ENCODE data around the gene SS18. TPM values are rescaled to one million over a fixed set of nuclear protein-coding genes. Genes with fewer than 3 reads are reported as not detected.

The SS18 gene
- total RNA-seq, 1 donor from 2014 or later: 128 TPM

DNA sequence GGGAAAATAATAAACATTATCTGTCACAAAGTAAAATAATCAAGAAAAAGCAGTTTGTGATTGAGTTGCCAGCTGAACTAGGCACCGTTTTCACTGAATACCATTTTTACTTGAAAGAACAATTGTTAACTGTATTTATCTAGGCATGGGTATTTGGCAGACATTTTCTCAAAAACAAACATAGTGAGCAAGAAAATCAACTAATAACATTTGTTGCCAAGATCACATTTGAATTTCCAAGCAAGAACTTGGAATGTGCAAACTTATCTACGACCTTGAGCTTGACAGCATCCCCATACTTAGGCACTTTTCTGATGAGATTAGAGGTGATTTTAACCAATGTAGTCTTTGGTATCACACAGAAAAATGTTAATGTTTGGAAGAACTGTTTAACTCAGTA, 16.7 kb downstream of the SS18 start:
- DNase-seq (ENCODE audit: low spot score): no peak

DNA sequence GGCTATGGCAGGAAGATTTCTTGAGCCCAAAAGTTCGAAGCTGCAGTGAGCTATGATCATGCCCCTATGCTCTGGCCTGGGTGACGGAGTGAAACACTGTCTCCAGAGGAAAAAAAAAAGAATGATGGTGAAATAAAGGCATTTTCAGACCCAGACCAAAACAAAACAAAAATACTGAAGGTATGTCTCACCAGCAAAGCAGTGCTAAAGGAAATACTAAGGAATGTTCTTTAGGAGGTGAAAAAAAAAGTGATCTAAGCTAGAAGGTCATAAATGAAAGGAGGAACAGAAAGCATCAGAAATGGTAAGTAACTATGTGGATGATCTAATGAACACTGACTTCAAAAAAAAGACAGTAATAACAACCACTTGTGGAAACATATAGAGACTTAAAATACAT, 18.7 kb downstream of the SS18 start:
- no peak for DNase-seq (ENCODE audit: low spot score)

DNA sequence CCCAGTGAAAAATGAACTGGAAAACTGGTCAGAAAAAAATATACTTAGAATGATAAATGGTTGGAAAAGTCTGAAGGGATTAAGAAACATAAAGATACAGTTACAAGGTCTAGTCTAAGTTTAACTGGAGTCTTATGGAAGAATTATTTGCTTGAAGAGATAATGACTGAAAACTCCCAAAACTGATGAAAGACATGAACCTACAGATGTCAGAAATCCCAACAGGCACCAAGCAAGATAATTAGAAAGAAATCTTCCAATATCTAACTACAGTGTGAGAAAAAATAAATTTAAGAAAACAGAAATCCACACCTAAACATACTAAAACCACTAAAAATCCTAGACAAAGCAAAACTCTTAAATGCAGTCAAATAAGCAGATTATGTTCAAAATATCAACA, 19.4 kb downstream of the SS18 start:
- no peak for DNase-seq (ENCODE audit: low spot score)

DNA sequence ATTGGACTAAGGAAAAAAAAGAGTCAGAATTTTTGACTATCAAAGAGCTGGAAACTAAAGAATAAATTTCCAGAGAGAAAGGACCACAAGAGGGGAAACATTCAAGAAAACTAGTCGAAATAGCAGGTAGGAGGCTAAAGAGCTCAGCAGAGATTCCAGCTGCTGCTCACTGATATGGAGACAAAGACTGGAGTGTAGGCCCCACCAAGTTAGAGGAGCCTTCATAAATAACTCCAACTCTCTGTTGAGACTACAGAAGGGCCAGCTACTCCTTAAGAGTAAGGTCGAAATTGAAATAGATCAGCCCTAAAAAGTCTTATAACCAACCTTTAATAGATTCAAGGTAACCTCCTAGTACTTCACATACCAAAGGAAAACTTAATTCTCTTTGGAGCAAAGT, 31.1 kb downstream of the SS18 start:
- DNase-seq (ENCODE audit: low spot score): no peak

DNA sequence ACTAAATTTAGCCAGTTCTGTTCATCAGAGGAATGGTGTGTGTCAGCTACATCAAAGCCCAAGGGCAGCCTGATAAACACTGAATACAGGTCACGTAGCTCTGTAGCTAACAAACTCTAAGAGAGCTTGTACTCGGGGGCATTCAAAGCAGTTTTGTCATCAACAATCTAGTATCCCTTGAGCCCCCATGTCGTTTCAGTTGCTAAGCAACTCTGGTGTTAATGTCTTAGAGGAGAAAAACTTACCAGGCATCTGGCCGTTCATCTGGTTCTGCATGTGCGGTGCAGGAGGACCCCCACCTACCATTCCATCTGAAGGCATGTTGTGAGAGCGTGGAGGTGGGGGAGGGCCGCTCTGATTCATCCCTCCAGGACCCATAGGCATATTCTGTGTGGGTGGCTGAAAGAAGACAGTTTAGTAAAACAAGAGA, 33.1 kb downstream of the SS18 start:
- DNase-seq (ENCODE audit: low spot score): peak; percentile 80

DNA sequence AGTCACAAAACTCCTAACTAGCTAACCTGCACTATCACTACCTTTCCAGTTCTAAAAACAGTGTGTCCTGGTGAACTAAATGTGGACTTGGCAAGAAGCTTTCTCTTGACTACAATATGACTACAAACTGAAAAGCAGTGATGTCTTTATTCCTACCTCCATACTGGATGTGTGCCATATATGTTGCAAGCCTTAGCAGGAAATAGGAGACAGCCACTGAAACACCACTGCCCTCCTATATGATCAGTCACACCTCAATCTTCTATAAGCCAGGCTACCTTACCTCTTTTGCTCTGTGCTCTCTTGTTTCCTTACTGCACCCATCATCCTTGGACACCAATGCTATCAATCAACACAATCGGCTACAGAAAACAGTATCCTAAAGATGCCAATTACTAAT, 34.1 kb downstream of the SS18 start:
- DNase-seq (ENCODE audit: low spot score): peak; percentile 3

DNA sequence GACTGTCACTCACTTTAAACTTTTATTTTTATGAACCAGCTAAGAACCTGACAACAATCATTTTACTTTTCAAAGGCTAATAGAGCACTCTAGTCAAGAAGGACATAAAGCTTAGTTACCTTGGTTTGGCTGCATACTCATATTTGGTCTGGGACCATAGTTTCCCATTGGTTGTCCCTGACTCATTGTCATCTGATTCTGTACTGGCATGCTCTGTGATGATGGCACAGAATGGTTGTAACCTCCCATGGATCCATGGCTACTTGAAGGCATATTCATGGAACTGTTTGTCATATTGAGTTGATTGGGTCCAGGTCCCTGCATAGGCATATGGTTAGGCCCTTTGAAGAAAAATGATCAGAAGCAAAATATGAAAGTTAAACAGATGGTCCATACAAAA, 37.9 kb downstream of the SS18 start:
- no peak for DNase-seq (ENCODE audit: low spot score)

DNA sequence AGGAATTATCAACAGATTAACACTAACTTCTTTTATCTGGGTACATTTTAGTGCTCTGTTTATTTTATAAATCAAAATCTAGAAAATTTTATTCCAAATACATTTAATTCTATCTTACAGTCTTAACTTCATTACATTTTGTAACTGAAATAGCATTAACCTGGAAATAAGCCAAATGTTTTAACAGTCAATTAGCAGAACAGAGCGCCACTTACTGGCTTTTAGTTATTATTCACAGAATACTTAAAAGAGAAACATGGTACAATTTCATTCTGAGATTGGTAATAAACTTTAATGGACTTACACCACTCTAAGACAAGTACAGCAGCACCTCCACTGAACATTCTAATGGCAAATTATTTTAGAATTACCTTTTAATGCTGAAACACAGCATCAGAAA, 38.6 kb downstream of the SS18 start:
- DNase-seq (ENCODE audit: low spot score): no peak

DNA sequence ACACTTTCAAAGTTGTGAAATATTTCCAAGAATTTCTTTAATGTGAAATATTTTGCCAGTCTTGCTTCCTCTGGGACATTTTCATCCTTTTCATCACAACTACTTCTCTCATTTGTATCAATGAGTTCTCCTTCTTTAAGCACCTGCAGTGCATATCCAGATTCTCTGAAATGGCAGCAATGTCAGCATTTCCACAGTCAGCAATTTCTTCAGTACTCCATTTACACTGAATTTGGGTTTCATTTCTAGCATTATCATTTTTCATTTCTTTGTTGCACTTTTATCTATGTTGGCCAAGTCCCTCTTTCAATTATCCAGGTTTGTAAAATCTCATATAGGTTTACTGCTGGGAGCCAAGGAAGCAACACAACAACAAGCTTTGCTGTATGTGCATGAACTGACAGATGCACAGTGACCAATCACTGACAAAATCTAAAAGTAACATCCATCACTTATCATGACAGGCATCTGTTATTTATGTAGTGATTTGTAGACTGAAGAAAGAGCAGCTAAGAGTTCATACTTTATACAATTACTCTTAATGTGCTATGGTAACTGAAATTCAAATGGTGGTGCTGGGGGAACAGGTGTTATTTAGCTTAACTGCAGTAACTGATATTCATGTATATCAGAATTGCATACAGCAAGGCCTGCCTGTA, 43.9 kb downstream of the SS18 start:
- DNase-seq (ENCODE audit: low spot score): no peak

DNA sequence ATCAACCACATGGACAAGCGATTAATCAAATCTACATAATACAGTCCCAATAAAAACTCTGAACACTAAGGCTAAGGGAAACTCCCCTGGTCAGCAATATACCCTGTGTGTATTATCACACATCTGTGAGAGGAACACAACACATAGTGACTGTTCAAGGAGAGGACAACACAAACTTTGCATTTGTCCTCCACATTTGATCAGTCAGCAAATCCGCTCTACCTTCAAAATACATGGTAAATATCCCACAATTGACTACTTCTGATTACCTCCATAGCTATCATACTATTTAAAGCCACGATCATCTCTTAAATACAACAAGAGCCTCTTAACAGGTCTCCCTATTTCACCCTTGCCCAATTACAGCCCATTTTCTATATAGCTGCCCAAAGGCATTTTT, 45.6 kb downstream of the SS18 start:
- DNase-seq (ENCODE audit: low spot score): no peak

DNA sequence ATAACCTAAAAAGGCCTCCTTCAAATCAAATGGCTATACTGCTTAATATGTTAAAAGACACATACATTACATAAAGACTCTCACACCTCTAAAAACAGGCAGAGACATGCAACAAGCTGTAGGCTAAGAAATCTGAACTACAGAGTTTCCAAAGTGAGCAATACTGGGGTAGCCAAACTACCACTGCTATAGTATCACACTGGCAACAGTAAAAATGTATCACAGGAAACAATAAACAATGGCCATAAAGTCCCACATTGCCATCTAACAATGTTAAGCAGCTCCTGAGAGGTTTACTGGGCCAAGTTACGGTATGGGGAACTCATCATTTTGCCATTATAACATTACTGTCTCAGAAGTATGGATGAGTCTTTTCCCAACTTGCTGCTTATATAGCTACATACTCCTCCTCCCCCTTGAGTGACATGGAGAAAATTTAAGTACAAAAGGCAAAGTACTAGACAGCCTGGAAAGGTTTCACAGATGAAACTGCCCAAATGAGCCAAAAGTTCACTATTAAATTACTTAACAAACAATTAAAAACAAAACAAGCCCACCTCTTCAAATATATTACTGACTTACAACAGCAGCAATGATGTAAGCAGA, 50.3 kb downstream of the SS18 start:
- no peak for DNase-seq (ENCODE audit: low spot score)

DNA sequence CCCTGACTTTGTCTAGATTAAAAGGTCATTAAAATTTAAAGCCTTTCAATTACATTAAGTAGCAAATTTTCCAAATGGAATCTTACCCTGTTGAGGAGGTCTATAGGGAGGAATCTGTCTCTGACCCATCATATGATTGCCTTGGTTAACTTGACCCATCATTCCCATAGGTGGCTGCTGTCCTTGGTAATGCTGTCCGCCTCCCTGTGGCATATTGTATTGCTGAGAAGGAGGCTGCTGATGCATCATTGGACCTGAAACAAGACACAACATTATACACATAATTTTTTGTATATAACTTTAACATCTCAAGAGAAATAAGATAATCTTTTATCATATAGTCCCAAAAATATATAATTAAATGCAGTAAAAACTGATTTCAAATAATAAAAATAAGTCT, 51.2 kb downstream of the SS18 start:
- DNase-seq (ENCODE audit: low spot score): no peak

DNA sequence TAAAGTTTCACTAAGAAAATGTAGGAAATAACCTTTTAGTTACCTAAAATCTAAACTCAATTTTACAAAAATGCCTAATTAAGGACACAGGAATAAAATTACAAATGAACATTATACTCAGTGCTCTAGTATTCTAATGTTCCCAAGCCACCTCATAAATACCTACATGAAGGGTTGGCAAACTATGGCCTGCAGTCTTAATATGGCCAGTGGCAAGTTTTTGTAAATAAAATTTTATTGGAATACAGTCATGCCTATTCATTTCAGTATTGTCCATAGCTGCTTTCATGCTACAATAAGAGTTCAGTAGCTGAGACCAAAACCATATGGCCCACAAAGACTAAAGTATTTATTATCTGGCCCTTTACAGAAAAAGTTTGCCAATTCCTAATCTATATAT, 53.8 kb downstream of the SS18 start:
- no peak for DNase-seq (ENCODE audit: low spot score)

DNA sequence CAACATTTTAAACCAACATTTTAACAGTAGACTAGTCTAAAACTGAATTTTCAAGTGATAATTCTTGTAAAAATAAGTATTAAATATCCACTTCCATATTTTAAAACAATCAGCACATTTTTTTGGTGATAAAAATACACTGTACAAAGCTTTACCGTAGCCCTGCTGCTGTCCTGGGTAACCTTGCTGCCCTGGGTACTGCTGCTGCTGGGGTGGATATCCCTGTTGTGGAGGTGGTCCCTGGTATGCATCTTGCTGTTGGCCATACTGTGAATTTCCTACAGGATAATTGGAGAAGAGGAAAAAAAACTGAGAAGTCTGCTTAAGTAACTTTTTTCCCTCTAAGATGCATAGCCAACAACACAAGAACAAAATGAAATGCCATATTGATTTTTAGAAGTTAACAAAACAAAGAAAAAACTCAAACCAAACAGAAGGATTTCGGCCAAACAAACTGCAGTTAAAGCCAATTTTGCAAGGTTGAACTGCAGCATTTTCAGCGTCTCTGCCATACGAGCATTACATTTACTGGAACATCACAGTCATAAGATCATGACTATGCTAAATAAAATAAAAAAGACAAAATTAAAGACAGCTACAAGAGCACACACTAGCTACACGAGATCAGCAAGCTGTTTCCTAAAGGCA, 55.4 kb downstream of the SS18 start:
- no peak for DNase-seq (ENCODE audit: low spot score)

DNA sequence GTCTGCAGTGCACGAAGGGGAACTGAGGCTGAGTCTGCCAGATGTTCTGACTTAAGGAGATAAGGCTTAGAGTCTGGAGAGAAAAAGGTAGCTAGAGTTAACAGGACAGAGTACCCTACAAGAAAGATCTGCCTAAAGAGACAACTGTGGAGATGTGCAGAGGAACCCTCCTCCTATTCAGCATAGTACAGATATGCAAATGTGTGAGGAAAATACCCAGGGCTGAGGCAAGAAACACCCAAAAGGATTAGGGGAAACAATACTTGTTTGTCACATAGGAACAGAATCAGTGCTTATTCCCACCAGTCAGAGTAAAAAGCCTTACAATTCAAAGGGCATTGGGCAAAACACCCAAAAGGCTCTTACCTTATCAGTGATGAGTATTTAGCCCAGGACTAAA, 67.8 kb downstream of the SS18 start:
- DNase-seq (ENCODE audit: low spot score): no peak

DNA sequence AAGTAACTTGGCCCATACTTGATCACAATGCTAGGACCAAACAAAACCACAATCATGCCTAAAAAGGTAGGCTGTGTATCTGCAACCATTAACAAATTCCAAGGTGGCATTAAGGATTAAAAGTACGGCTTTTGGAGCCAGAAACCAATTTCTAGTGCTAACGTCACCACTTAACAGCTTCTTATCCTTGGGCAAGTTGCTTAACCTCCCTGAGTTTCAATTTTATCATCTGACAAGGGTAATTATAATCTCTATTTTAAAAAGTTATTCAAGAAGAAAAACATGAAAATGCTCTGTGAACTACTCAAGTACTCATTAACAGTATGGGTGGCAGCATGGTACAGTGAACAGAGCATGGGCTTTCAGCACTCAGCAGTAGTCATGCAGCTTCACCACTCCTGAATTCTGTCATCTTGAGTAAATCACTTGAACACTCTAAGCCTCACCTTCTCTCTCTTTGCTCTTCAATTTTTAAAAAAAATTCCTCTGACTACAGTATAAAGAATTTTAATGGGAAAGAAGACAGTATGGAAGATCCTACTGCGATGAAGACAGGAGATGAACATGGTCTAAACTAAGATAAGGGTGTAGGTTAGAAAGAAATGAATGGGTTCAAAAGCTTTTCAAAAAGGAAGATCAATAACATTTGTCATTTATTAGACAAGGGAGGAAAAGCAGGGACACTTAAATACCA, 69.2 kb downstream of the SS18 start:
- DNase-seq (ENCODE audit: low spot score): no peak

DNA sequence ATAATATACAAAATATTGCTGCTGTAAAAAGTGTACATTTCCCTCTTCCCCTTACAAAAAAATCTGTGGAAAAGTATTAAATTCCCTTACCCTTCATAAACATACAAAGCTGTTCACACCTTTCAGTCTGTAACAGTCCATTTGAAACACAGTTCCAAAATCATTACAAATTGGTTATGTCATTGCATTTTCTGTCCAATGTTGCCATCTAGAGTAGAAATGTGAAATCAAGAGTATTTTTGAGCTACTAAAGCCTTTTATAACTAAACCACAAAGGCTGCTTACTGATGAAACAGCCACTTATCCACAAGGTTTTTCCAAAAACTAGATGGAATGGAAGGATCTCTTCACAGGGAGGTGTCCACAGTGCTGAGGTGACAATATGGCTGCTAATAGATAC, 72.5 kb downstream of the SS18 start:
- peak; percentile 21 for DNase-seq (ENCODE audit: low spot score)

DNA sequence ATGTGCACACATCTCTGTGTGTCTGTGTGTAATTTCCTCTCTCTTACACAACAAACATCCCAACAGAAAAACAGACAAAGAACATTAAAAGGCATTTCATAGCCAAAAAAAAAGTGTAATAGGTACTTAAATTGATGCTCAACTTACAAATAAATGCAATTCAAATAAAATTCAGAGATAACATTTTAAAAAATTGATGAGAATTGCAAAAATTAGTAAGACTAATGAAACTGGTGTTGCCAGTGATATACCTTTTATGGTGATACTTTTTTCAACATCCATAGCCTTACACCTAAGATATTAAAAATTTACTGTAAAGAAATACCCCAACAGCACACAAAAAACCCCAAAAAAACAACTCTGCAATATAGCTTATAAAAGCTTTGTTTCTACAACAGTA, 76.0 kb downstream of the SS18 start:
- DNase-seq (ENCODE audit: low spot score): no peak

DNA sequence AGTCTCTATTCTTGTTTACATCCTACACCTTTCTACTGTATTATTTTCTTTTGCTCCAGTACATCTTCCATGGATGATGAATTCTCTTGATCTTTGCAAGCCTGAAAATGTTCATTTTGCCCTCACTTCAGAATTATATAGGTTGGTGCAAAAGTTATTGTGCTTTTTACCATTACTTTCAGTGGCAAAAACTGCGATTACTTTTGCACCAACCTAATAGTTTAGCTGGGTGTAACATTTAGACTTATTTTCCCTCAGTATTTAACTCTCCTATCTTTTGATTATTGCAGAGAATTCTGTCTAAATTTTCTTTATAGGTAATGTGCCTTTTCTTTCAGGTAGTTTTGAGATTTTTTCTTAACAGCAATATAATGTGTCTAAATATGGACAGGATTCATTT, 81.8 kb downstream of the SS18 start:
- DNase-seq (ENCODE audit: low spot score): no peak

DNA sequence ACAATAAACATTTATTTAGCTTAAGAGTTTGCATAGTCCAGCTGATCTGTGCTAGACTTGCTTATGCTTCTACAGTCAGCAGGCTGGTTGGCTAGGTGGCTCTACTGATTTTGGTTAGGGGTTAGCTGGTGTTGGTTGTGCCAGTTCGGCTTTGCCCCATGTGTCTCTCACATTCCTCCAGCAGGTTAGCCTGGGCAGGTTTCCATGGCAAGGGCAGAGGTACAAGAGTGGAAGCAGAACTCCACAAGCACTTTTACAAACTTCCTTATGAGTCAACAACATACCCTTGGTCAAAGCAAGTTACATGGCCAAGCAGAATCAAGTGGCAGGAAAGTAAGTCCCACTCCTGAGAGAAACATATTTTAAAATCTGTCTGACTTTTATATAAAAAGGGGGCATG, 82.3 kb downstream of the SS18 start:
- no peak for DNase-seq (ENCODE audit: low spot score)

DNA sequence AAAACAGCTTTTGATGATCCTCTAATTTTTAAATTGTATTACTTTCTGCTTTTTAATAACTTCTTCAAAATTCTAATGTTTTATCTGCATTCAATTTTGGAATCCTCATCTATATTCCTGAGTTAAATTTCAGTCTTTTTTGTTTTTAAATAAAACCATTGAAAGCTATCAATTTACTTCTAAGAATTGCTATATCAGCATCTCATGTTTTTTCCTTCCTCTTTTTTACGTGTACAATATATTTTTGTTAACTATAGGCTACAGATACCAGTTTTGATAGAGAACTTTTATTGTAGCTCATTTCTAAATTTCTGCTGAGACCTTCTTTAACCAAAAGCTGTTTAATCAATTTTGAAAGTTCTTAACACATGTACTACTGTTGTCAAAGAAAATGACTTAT, 84.5 kb downstream of the SS18 start:
- DNase-seq (ENCODE audit: low spot score): no peak

DNA sequence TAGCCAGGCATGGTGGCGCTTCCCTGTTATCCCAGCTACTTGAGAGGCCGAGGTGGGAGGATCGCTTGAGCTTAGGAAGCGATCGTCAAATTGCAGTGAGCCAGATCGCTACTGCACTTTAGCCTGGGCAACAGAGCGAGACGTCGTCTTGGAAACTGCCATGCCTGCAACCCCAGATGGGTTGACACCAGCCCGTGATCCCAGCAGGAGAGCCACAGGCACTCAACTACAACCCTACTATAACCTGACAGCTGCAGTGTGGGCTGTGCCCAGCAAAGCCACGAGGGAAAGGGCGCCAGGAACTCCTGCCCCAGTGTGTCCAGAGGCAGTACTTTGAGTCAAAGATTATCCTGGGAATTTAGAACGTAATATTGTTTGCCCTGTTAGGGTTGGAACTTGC, 85.6 kb downstream of the SS18 start:
- DNase-seq (ENCODE audit: low spot score): no peak

DNA sequence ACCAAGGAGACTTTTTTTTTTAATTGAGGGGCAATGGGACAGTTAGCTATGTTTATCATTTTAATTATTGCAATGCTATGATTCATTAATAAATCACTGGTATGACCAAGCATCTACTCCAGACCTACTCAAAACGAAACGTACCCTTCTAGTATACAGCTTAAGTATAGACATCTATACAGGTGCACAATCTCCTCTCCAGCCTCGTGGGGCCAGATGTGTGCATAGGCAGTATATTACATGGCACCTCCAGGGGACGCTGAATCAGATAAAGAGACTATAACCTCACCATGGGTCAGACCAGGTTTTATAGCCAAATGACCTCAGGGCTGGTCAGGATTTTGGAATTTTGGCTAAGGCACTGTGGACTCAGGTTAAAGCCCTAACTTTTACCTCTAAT, 86.6 kb downstream of the SS18 start:
- DNase-seq (ENCODE audit: low spot score): no peak
